ENCODE results near the gene AKT3. TPM values are rescaled to one million over a fixed set of nuclear protein-coding genes. Genes with fewer than 3 reads are reported as not detected.

Gene AKT3
- total RNA-seq, 4 donors from 2014 or later: 3.8 to 31.7 (median 8.6) TPM

GRCh38 chr1:243751506-243751905 lies 98.5 kb downstream of the AKT3 start:
- Histone ChIP-seq H3K4me1 (no peaks in the 10 kb centered on the region), H3K27ac (no peak overlapping the region), H3K4me3 (no peak overlapping the region), H3K9me3 (no peaks in the 10 kb centered on the region), H3K36me3 (no peaks in the 10 kb centered on the region), H3K27me3 (no peaks in the 10 kb centered on the region)
- no peak for DNase-seq (ENCODE audit: low spot score in 2 of 2)
- 81% methylated on average over 1 of the region's 1 CpG for WGBS
- TF ChIP-seq EP300 (IDR thresholded peaks at IDR 0.05) (no peak), POLR2AphosphoS5 (IDR thresholded peaks at IDR 0.05) (no peak), POLR2A (IDR thresholded peaks at IDR 0.05) (no peak)
- TF ChIP-seq, protein P1, sequence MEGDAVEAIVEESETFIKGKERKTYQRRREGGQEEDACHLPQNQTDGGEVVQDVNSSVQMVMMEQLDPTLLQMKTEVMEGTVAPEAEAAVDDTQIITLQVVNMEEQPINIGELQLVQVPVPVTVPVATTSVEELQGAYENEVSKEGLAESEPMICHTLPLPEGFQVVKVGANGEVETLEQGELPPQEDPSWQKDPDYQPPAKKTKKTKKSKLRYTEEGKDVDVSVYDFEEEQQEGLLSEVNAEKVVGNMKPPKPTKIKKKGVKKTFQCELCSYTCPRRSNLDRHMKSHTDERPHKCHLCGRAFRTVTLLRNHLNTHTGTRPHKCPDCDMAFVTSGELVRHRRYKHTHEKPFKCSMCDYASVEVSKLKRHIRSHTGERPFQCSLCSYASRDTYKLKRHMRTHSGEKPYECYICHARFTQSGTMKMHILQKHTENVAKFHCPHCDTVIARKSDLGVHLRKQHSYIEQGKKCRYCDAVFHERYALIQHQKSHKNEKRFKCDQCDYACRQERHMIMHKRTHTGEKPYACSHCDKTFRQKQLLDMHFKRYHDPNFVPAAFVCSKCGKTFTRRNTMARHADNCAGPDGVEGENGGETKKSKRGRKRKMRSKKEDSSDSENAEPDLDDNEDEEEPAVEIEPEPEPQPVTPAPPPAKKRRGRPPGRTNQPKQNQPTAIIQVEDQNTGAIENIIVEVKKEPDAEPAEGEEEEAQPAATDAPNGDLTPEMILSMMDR (IDR thresholded peaks at IDR 0.05): no peak

DNA sequence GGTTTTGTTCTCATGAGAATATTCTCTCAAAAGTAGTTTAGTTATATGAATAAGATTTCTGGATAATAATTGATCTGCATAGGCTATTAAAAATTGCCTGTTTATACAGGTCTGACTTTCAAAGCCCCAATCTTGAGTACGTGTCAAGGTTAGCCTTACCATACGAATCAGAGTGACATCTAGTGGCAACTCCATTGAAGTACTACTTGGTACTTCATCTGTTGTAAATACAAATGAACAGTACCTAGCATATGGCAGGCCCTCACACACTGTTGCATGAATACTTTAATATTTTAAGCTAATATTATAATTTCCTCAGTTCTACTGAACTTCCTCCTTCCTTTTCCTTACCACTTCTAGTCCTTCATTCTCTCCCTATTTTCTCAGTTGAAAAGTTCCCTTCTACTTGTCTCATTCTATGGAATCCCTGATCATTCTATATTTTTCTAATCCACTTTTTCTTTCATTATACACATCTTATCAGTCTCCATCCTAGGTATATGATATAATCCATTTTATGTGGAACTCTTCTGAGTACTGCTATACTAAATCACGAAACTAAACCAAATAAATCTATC lies 101.2 kb downstream of the AKT3 start:
- no peaks in the 10 kb centered on the region for H3K4me1 ChIP-seq
- H3K36me3 ChIP-seq: no peaks in the 10 kb centered on the region
- TF ChIP-seq, protein P1 (IDR thresholded peaks at IDR 0.05): peak; percentile 55 to 60
- TF ChIP-seq POLR2A (IDR thresholded peaks at IDR 0.05) (no peak), POLR2AphosphoS5 (IDR thresholded peaks at IDR 0.05) (no peak)
- H3K9me3 ChIP-seq: no peaks in the 10 kb centered on the region
- no peak overlapping the region for H3K4me3 ChIP-seq
- H3K27ac ChIP-seq: no peak overlapping the region
- DNase-seq (ENCODE audit: low spot score in 2 of 2): no peak
- no peaks in the 10 kb centered on the region for H3K27me3 ChIP-seq
- WGBS: 31% methylated on average over 3 of the region's 3 CpGs

GRCh38 chr1:243748227-243748626 lies 101.8 kb downstream of the AKT3 start:
- H3K27ac ChIP-seq: no peak overlapping the region
- H3K36me3 ChIP-seq: no peaks in the 10 kb centered on the region
- H3K4me1 ChIP-seq: no peaks in the 10 kb centered on the region
- no peak for DNase-seq (ENCODE audit: low spot score in 2 of 2)
- no peak overlapping the region for H3K4me3 ChIP-seq
- no peaks in the 10 kb centered on the region for H3K9me3 ChIP-seq
- H3K27me3 ChIP-seq: no peaks in the 10 kb centered on the region
- TF ChIP-seq POLR2AphosphoS5 (IDR thresholded peaks at IDR 0.05): no peak
- TF ChIP-seq, protein P1 (IDR thresholded peaks at IDR 0.05): no peak
- no peak for TF ChIP-seq EP300 (IDR thresholded peaks at IDR 0.05)
- no peak for TF ChIP-seq POLR2A (IDR thresholded peaks at IDR 0.05)

DNA sequence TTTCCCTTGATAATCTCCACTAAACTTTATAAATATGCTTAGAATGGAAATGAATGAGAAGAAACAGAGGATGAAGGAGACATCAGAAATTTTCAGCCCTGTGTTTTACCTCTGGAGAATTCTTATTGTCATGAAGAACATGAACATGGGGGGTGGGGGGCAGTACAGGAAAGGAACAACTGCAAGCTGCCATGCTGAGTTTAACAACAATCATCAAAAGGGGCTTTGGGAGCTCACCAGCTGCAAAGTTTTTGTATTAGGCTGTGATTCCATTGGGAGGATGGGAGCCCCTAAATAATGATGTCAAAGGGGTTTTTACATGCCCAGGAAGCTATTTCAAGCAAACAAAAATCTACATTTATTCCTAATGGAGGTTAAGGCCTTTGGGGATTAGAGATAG lies 103.3 kb downstream of the AKT3 start:
- TF ChIP-seq POLR2A (IDR thresholded peaks at IDR 0.05) (no peak), EP300 (IDR thresholded peaks at IDR 0.05) (no peak), POLR2AphosphoS5 (IDR thresholded peaks at IDR 0.05) (no peak)
- TF ChIP-seq, protein P1 (IDR thresholded peaks at IDR 0.05): no peak
- no peak overlapping the region for H3K27ac ChIP-seq

GRCh38 chr1:243745356-243745755 lies 104.7 kb downstream of the AKT3 start:
- Histone ChIP-seq H3K9me3 (no peaks in the 10 kb centered on the region), H3K27me3 (no peaks in the 10 kb centered on the region), H3K4me1 (no peaks in the 10 kb centered on the region), H3K36me3 (no peaks in the 10 kb centered on the region), H3K4me3 (no peak overlapping the region), H3K27ac (no peak overlapping the region)
- 84% methylated on average over 4 of the region's 4 CpGs for WGBS
- TF ChIP-seq EP300 (IDR thresholded peaks at IDR 0.05) (no peak), POLR2A (IDR thresholded peaks at IDR 0.05) (no peak), POLR2AphosphoS5 (IDR thresholded peaks at IDR 0.05) (no peak)
- TF ChIP-seq, protein P1 (IDR thresholded peaks at IDR 0.05): no peak
- no peak for DNase-seq (ENCODE audit: low spot score in 2 of 2)

More for the DNA sequence above, 103.3 kb downstream of the AKT3 start:
- Histone ChIP-seq H3K36me3 (no peaks in the 10 kb centered on the region), H3K9me3 (no peaks in the 10 kb centered on the region), H3K4me1 (no peaks in the 10 kb centered on the region), H3K4me3 (no peak overlapping the region), H3K27me3 (no peaks in the 10 kb centered on the region)
- DNase-seq (ENCODE audit: low spot score in 2 of 2): no peak

Measured in suprapubic skin (tissue), 4 donors.